HG02763 (cell line): ENCODE measurements around the gene KCNG2.

ENCODE experiments used
- ATAC-seq: cut with Tn5 transposase; IDR thresholded peaks from one replicate; pipeline ENCODE4 v1.9.1; 2021; ENCODE audit warnings: mild to moderate bottlenecking, moderate library complexity; ENCODE audit not compliant: unreplicated experiment

Gene KCNG2

DNA sequence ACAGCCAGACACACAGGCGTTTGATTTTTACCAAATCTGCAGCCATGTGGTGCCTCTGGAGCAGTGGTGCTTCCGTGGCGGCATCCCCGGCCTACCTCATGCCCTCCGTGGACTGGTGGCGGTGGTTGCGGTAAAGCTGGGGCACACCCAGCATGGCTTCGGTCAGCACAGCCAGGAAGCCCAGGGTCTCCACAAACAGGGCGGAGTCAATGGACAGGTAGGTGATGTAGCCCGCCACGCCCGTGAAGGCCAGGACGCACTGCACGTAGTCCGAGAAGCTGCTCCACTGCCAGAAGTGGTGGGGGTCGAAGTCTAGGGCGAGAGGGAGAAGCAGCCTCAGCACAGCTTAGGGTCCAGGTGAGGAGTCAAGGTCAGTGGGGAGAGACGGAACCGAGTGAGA, 121.4 kb downstream of the KCNG2 start:
- no peak for ATAC-seq

DNA sequence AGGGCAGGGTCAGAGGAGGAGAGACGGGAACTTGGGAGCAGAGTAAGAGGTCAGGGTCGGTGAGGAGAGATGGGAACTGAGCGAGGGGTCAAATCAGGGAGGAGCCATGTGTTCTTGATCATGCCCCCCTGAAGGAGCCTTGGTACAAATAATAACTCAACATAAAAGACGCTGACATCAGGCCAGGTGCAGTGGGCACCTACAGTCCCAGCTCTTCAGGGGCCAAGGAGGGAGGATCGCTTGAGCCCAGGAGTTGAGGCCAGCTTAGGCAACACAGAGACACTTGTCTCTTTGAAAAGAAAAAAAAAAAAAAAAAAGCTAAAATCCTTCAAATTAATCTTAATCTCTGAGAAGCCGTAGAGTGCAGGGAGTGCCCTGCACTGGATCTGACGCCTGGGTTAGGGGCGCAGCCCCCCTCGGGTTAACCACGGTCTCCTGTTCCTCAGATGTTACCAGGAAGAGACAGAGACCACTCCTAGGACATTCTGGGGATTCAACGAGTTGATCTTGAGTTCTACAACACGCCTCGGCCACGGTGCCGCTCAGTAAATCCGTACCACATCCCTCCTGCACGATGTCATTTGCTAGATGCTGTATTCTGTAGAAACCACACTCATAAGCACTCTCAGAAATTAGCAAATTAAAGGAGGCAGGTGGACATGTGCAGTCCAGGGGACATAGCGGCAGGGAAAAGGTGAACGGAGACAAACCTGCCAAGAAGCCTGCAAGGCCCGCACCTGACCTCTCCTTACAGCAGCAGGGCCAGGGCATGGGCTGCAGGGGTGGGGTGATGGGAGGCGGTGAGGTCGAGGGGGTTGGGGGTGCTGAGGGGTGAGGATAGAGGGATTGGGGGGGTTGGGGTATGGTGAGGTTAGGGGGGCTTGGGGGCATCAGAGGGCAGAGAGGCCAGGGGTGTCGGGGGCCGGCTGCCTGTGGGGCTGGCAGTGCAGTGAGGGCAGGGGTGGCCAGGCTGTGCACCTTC, 124.5 kb downstream of the KCNG2 start:
- no peak for ATAC-seq

- ATAC-seq = no peak
Measured at GRCh38 chr18:79922971-79923411, 125.3 kb downstream of the KCNG2 start.

- no peak for ATAC-seq
Measured at GRCh38 chr18:79923896-79924585, 126.3 kb downstream of the KCNG2 start.

DNA sequence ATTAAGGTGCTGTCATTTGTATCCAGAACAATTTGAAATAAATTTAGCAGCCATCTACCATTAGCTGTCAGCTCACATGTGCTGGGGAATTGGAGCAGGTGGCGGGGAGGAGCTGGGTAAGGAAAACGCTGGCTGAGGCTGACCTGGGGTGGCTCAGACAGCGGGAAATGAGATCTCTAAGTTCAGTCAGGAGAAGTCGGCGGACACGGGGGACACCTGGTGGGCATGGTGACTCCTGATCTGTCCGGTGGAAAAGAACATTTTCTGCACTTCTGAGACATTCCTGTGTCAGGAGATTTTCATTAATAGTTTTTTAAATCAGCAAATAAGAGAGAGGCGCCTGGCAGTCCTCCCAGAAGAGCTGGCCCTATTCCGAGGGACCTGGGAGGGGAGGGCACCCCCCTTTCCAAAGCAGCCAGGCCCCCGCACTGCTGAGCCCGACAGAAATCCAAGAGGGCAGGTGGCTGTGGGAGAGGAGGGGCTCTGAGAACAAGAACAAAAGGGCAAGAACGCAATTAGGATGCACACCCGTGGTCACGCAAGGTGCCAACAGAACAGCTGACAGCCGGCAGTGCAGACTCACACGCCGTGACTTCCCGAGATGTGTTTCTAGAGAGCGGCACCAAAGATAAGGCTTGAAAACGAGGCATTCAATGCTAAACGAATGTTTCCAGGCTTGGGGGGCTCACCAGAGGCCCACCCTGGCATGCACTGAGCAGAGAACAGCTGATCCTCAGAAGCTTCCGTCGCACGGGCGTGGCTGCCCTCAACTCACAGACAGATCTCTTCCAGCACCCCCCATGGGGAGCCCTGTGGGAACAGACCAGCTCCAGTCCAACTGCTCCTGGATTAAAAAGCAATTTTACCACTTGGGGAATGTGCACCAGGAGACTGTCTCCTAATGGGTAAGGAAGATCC, 127.3 kb downstream of the KCNG2 start:
- no peak for ATAC-seq

GRCh38 chr18:79926306-79926705, 128.6 kb downstream of the KCNG2 start:
- no peak for ATAC-seq

DNA sequence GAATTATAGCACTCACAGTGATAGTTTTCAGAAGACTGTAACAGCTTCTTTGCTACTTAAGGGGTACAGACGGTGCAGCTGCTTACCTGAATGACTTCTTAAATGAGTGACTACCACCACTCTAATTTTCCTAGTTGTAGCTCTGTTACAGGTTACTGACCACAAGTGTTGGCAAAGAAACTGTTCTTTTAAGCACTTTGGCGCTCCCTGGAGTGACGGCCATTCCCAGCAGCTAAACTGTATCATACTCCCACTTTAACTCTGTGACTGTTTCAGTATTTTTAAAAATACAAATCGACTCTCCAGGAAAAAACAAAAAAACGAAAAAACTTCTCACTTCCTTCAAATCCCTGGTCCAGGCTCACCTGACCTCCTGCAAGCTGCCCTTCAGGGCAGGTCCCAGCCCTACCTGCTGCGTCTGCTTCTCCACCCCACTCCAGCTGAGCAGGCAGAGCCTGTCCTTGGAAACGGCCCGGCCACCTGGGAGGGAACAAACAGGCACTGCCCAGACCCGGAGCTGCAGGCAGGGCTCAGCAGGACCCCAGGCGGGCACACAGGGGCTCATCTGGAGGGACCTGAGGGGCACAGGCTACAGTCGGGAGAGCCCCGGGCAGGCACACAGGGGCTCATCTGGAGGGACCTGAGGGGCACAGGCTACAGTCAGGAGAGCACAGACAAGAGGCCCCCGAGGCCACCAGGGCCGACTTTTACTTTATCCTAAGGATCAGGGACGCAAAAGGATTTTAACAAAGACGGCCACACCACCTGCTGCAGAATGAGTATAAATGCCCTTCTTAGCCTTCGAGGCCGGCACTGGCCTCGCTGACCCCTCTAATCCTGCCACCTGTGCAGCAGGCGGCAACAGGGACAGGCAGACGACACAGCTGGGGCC, 129.2 kb downstream of the KCNG2 start:
- no peak for ATAC-seq

GRCh38 chr18:79927607-79928562, 130.1 kb downstream of the KCNG2 start:
- no peak for ATAC-seq

DNA sequence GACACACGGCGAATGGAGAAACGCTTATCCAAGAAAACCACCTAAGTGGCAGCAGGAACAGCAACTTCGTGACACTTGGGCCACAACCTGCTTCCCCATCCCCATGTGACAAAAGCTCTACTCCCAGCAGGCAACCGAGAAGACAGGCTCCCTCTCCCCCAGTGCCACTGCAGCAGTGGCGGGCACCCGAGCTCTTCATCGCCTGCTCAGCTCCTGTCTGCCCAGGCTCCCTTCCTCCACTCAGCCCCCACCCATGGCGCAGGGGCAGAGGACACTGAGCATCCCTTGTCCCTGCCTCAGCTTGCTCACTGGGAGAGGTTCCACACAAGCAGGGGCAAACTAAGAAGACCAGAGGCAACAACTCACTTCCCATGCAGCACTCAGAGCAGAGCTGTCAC, 130.8 kb downstream of the KCNG2 start:
- no peak for ATAC-seq

GRCh38 chr18:79930020-79930642, 132.4 kb downstream of the KCNG2 start:
- no peak for ATAC-seq

DNA sequence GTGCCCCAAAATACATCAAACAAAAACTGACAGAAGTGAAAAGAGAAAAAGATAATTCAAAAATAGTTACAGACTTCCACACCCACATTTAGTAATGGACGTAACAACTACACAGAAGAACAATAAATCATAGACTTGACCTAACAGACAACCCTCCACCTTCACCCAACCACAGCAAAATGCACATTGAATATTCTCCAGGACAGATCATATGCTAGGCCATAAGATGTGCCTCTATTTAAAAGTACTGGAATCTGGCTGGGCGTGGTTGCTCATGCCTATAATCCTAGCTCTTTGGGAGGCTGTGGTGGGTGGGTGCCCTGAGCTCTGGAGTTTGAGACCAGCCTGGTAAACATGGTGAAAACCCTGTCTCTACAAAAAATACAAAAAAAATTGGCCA, 133.7 kb downstream of the KCNG2 start:
- ATAC-seq = no peak

- no peak for ATAC-seq
Measured at GRCh38 chr18:79932907-79933306, 135.2 kb downstream of the KCNG2 start.

DNA sequence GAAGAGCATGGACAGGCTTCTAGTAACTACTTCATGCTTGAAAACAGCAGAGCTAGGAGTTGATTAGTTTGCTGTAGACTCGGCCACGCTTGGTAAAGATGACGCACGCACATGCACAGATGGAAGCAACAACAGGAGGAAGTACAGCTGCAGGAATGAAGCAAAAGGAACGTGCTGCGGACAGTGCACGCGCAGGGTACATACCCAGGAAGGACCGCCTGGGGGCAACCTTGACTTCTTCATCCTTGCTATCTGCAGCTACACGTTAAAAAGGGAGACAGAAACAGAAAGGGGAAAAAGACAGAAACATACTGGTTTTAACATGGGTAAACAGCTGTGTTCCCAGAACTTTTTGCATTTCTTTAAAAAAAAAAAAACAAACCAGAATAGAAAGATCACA, 136.0 kb downstream of the KCNG2 start:
- ATAC-seq = no peak

DNA sequence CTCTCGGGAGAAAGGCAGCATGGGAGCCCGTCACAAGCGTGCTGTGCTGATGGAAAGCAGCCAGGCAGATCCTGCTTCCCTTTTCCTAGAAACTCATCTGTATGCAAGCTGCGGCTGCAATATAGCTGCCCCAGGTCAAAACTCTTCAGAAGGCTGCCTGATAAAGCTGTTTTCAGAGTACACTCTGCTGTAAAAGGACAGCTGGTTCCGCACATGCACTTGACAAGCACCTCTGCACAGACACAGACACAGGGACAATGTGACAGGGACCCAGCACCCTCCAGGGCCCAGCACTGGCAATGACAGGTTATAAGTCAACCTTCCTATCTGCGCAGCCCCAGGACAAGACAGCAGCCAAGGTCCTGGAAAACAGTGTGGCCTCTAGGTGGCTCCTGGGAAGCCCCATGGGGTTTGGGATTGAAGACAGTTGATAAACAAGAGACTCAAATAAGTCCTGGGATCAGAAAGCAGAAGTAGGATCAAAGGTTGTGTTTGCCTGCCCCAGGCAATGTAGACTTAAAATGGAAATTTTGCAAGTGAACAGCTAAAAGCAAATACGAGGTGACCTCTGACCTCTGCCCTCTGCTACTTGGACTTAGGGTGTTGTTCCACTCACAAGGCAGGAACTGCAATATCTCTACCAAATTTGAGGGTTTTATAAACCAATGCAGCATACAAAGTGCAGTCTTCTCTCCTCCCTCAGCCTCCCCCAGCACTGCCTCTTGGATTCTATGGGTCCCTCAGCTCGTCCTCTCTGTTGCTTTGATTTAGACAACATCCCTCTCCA, 136.8 kb downstream of the KCNG2 start:
- no peak for ATAC-seq

DNA sequence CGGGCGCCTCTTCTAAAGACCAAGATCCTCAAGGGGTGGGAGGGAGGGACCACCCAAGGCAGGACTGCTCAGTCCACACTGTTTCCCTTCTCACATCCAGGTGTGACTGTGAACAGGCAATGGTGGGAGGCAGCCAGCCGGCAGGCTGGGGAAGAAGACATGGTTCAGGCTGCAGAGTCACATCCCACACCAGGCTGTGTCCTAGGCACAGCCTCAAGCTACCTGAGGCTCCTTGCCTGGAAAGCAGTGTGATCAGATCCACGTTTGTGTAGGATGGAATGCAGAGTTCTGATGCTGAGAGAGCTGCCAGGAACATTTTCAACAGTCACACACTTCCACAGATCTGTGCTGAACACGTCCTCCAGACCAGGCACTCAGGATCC, 137.4 kb downstream of the KCNG2 start:
- no peak for ATAC-seq

GRCh38 chr18:79935499-79935898, 137.8 kb downstream of the KCNG2 start:
- no peak for ATAC-seq

DNA sequence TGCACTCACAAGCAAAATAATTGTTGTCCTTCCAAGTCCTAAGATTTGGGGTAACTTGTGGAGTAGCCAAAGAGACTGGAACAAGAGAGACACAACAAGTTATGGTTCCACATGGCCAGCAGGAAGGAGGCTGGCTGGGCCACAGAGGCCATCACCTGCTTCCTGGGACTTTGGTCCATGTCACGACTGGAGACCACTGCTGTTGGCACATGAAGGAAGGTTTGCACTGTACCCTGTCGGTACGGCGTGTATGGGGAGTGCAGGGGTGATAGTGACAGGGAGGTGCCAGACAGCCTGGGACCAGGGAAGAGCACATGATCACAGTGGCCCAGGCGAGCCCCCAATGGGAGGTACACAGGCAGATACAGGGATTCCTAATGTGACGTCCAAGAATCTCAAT, 138.2 kb downstream of the KCNG2 start:
- no peak for ATAC-seq

GRCh38 chr18:79936641-79937040, 138.9 kb downstream of the KCNG2 start:
- ATAC-seq = no peak
